Hepatocyte (in vitro differentiated cells): ENCODE measurements around the gene ZNF567.

Experiments used
- CTCF ChIP-seq: fragments of 200-600 bp; sonication (generic); IDR thresholded peaks from 2 replicates; pipeline ENCODE4 v1.5.1; 2016; ENCODE audit warnings: antibody characterized with exemption, mild to moderate bottlenecking; ENCODE audit not compliant: poor library complexity
- EZH2 ChIP-seq: fragments of 200-600 bp; sonication (generic); IDR thresholded peaks from 2 replicates; pipeline ENCODE4 v1.6.1; 2016; ENCODE audit warnings: antibody characterized with exemption, mild to moderate bottlenecking, borderline replicate concordance

GRCh38 chr19:36688058-36688457 lies 646 bp downstream of the ZNF567 start:
- no peak for TF ChIP-seq CTCF
- TF ChIP-seq EZH2, result no peak
